Karpas-422 (cell line): ENCODE data around the gene GPSM1. TPM values are rescaled to one million over a fixed set of nuclear protein-coding genes. Genes with fewer than 3 reads are reported as not detected.

Experiments used
- DNase-seq: peaks from one replicate; pipeline ENCODE4 v3.0.0-alpha.2; 2015
- H2AFZ ChIP-seq: fragments of 200-600 bp; sonication (generic); 2 replicates; pipeline ENCODE4 v1.6.1; 2014; ENCODE audit warnings: antibody characterized with exemption, low read length, mixed read lengths
- H3K27ac ChIP-seq: fragments of 200-600 bp; sonication (generic); 2 replicates; pipeline ENCODE4 v1.5.1; 2014; ENCODE audit warnings: mild to moderate bottlenecking, low read length, moderate library complexity
- H3K27me3 ChIP-seq: fragments of 200-600 bp; sonication (generic); 2 replicates; pipeline ENCODE4 v1.6.1; 2014; ENCODE audit warnings: low read length, mixed read lengths
- H3K36me3 ChIP-seq: fragments of 200-600 bp; sonication (generic); 2 replicates; pipeline ENCODE4 v1.6.1; 2014; ENCODE audit warnings: low read length, mixed read lengths; ENCODE audit not compliant: insufficient read depth
- H3K4me1 ChIP-seq: fragments of 200-600 bp; sonication (generic); 2 replicates; pipeline ENCODE4 v1.6.1; 2014; ENCODE audit warnings: mild to moderate bottlenecking, low read length, mixed read lengths
- H3K4me2 ChIP-seq: fragments of 200-600 bp; sonication (generic); 2 replicates; pipeline ENCODE4 v1.6.1; 2014; ENCODE audit warnings: low read length, low read depth, mild to moderate bottlenecking; ENCODE audit not compliant: poor library complexity, severe bottlenecking
- H3K4me3 ChIP-seq: fragments of 200-600 bp; sonication (generic); 2 replicates; pipeline ENCODE4 v1.5.1; 2014; ENCODE audit warnings: mild to moderate bottlenecking, antibody characterized with exemption, low read length, mixed read lengths
- H3K79me2 ChIP-seq: fragments of 200-600 bp; sonication (generic); 2 replicates; pipeline ENCODE4 v1.6.1; 2014; ENCODE audit warnings: mild to moderate bottlenecking, low read length, mixed read lengths
- H3K9ac ChIP-seq: fragments of 200-600 bp; sonication (generic); 2 replicates; pipeline ENCODE4 v1.6.0; 2014; ENCODE audit warnings: low read length
- H3K9me2 ChIP-seq: fragments of 200-600 bp; sonication (generic), shearing (Covaris generic); replicated peaks from 2 replicates; pipeline ENCODE4 v1.6.0; 2014; ENCODE audit warnings: mild to moderate bottlenecking, low read length, moderate library complexity; ENCODE audit not compliant: insufficient read depth
- H3K9me3 ChIP-seq: fragments of 300-700, 200-600 bp; sonication (generic); 2 replicates; pipeline ENCODE4 v1.6.1; 2014; ENCODE audit warnings: low read length, mixed read lengths
- H4K20me1 ChIP-seq: fragments of 200-600 bp; sonication (generic); 2 replicates; pipeline ENCODE4 v1.6.1; 2014; ENCODE audit warnings: mild to moderate bottlenecking, antibody characterized with exemption, low read length, low read depth; ENCODE audit not compliant: insufficient read depth
- total RNA-seq: library from RNA; depleted of rRNA; stranded (reverse); fragments of >200 nt; shearing (Covaris generic); gene quantifications from 2 replicates; pipeline ENCODE4 v1.2.3, GENCODE V29; 2014; ENCODE audit warnings: low replicate concordance

The GPSM1 gene
- total RNA-seq, 1 experiment from 2014 or later: 11.7 TPM

DNA sequence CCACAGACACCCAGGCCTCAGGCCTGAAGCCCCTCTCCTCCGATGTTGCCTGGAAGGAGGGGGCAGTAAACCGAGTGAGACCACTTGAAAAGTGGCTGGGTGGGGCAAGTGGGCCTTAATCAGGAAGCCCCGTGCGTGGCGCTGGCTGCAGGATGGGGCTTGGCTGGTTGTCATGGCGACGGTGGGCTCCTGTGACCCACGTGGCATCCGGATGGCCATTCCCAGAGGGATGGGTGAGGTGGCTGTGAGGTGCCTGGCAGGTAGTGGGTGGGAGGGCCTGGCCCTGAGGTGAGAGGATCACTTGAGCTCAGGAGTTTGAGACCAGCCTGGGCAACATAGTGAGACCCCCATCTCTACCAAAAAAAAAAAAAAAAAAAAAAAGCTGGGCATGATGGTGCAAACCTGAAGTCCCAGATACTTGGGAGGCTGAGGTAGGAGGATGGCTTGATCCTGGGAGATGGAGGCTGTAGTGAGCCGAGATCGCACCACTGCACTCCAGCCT is 5.2 kb downstream of the GPSM1 start:
- Histone ChIP-seq H3K27me3 (no peaks in the 10 kb centered on the region), H3K9me3 (no peaks in the 10 kb centered on the region), H3K79me2 (no peaks in the 10 kb centered on the region), H2AFZ (no peak overlapping the region), H3K4me2 (peak overlapping the region; percentile 41), H3K4me3 (no peak overlapping the region), H3K9me2 (no peaks in the 10 kb centered on the region), H3K36me3 (no peaks in the 10 kb centered on the region), H3K4me1 (peaks cover 61% of the 10 kb centered on the region), H3K9ac (0 out of 2 replicates have a peak overlapping the region, but pooled peaks have one; percentile 47), H4K20me1 (no peaks in the 10 kb centered on the region; the same call in 1 of the 2 replicates), H3K27ac (peak overlapping the region; percentile 42)
- DNase-seq: peak; percentile 43

DNA sequence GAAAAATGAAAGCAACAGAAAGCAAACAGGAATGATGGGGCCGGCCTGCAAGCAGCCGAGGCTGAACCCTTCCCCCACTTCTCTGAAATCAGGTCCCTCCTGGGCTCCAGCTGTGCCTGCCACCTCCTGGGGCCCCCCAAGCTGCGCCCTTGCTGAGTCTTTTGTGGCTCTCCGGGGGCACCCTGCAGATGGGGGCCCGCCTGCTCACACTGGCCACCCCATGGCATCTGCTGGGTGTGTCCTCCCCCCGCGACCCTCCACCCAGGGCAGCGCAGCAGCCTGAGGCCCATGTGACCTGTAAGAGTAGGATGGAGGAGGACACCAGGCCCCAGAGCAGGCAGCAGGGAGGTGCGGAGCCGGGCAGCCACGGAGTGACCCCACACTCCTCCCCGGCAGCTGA is 5.7 kb downstream of the GPSM1 start:
- H3K9me2 ChIP-seq: no peaks in the 10 kb centered on the region
- peak overlapping the region; percentile 41 for H3K4me2 ChIP-seq
- H4K20me1 ChIP-seq: no peaks in the 10 kb centered on the region; the same call in 1 of the 2 replicates
- no peak overlapping the region for H2AFZ ChIP-seq
- peak overlapping the region; percentile 47 for H3K9ac ChIP-seq
- no peaks in the 10 kb centered on the region for H3K9me3 ChIP-seq
- peaks cover 66% of the 10 kb centered on the region for H3K4me1 ChIP-seq
- peak; percentile 60 for DNase-seq
- H3K27ac ChIP-seq: peak overlapping the region; percentile 42
- H3K36me3 ChIP-seq: no peaks in the 10 kb centered on the region
- no peak overlapping the region for H3K4me3 ChIP-seq
- H3K79me2 ChIP-seq: no peaks in the 10 kb centered on the region
- no peaks in the 10 kb centered on the region for H3K27me3 ChIP-seq

DNA sequence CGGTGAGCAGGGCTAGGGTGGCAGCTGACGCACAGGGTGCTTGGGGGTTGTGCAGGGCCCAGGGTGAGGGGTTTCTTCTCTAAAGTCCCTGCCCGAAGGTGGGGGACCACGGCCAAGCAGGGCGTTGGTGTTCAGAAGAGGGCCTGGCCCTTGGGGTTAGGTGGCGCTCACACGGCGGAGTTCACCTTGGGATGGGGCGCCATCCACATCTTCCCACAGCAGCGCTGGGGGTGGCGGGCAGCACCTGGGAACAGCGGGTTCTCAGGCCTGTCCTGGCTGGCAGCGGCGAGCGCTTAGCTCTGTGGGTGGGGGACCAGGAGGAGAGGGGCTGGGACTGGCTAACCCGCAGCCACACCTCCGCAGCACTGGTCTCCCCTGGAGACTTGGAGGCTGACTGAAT is 6.1 kb downstream of the GPSM1 start:
- Histone ChIP-seq H4K20me1 (no peaks in the 10 kb centered on the region; the same call in 1 of the 2 replicates), H2AFZ (no peak overlapping the region), H3K27ac (peak overlapping the region; percentile 42), H3K36me3 (no peaks in the 10 kb centered on the region), H3K4me3 (no peak overlapping the region), H3K9me2 (no peaks in the 10 kb centered on the region), H3K9me3 (no peaks in the 10 kb centered on the region), H3K27me3 (no peaks in the 10 kb centered on the region), H3K4me2 (peak overlapping the region; percentile 41), H3K9ac (peak overlapping the region; percentile 47), H3K4me1 (peaks cover 68% of the 10 kb centered on the region), H3K79me2 (no peaks in the 10 kb centered on the region)
- no peak for DNase-seq

- no peak overlapping the region for H3K4me3 ChIP-seq
- H3K9ac ChIP-seq: no peak overlapping the region
- no peaks in the 10 kb centered on the region for H3K27me3 ChIP-seq
- H3K9me2 ChIP-seq: no peaks in the 10 kb centered on the region
- no peaks in the 10 kb centered on the region for H3K9me3 ChIP-seq
- no peak overlapping the region for H2AFZ ChIP-seq
- H3K27ac ChIP-seq: no peak overlapping the region
- DNase-seq: no peak
- H3K79me2 ChIP-seq: no peaks in the 10 kb centered on the region
- H3K4me1 ChIP-seq: peaks cover 73% of the 10 kb centered on the region
- no peaks in the 10 kb centered on the region for H4K20me1 ChIP-seq
- no peak overlapping the region for H3K4me2 ChIP-seq
- no peaks in the 10 kb centered on the region for H3K36me3 ChIP-seq
Observed at GRCh38 chr9:136334541-136334940, 7.2 kb downstream of the GPSM1 start.

DNA sequence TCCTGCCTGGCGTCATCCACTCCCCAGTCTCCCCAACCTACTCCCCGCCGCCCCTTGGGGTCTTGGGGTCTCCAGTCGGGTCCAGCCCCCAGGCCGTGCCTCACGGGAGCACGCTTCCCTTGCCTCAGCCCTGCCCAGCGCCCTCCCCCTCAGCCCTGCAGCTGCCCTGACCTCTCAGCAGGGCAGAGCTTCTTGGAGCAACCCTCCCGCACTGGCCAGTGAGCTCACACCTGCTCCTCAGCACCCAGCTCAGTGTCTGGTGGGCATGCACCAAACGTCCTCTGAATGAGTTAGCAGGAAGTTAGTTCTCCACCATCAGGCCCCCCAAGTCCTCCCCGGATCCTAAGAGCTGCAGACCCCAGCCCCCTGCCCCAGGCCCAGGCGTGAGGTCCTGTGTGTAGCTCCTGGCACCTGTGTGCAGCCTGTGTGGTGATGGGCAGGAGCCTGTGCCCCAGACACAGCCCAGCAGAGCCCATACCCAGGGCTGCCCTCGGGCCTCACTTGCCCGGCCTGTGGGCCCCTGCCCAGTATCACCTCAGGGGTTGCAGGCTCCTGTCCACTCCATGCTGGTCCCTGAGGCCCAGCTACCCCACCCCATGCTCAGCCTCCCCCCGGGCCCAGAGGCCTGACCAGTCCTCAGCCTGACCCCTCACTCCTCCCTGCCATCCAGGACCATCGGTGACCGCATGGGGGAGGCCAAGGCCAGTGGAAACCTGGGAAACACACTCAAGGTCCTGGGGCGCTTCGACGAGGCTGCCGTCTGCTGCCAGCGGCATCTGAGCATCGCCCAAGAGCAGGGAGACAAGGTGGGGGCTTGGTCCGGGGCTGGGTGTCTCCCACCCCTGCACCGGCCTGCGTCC is 8.2 kb downstream of the GPSM1 start:
- Histone ChIP-seq H3K27me3 (no peaks in the 10 kb centered on the region), H3K4me2 (no peak overlapping the region), H3K36me3 (no peaks in the 10 kb centered on the region), H3K9me3 (no peaks in the 10 kb centered on the region), H2AFZ (no peak overlapping the region), H3K4me1 (peaks cover 73% of the 10 kb centered on the region), H3K9me2 (no peaks in the 10 kb centered on the region), H3K27ac (no peak overlapping the region), H4K20me1 (no peaks in the 10 kb centered on the region), H3K79me2 (no peaks in the 10 kb centered on the region), H3K9ac (no peak overlapping the region), H3K4me3 (no peak overlapping the region)
- no peak for DNase-seq

DNA sequence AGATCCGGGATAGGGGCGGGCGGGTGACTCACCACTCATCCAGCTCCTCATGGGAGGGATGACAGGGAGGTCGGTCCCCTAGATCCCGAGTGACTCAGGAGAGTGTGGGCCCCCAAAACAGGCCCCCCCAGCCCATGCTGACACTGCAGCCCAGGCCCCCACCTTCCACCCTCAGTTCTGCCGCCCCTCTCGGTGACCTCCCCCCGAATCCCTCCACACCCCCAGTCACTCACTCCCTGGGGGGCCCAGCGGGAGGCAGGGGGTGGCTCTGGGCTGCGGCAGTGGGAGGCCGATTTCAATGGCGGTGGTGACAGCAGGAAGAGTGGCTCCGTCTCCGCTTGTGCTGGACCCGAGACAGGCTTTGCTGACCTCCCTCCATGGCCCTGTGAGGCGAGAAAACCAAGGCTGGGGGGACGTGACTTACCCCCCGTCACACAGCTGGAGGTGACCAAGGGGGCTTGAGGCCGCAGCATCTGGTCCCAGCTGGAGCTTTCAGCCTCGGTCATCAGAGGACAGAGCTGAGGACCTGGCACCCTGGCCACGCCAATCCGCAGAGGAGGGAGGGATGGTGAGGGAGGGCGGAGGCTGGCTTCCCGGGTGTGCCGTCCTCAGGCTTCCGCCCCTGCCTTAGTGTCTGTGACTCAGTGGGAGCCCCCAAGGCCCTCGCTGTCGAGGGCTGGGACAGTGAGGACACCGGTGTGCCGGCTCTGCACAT is 9.0 kb downstream of the GPSM1 start:
- Histone ChIP-seq H3K27me3 (no peaks in the 10 kb centered on the region), H3K79me2 (no peaks in the 10 kb centered on the region), H3K4me2 (no peak overlapping the region), H3K27ac (no peak overlapping the region), H3K9me3 (no peaks in the 10 kb centered on the region), H3K4me1 (peaks cover 73% of the 10 kb centered on the region), H3K9me2 (no peaks in the 10 kb centered on the region), H4K20me1 (no peaks in the 10 kb centered on the region), H2AFZ (no peak overlapping the region), H3K36me3 (no peaks in the 10 kb centered on the region), H3K4me3 (no peak overlapping the region), H3K9ac (no peak overlapping the region)
- no peak for DNase-seq

DNA sequence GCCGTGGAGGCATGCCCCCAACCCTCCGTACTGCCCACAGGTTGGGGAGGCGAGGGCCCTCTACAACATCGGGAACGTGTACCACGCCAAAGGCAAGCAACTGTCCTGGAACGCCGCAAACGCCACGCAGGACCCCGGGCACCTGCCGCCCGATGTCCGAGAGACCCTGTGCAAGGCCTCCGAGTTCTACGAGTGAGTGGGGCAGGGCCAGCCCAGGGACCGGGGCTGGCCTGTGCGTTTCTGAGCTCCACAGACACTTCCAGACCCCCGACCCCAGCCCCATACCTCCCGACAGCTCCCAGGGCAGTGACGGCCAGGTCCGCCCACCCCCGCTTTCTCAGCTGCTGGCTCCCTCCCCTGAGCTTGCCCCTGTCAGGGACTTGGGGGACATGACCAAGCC is 9.5 kb downstream of the GPSM1 start:
- no peak overlapping the region for H3K4me3 ChIP-seq
- H3K27me3 ChIP-seq: no peaks in the 10 kb centered on the region
- no peaks in the 10 kb centered on the region for H3K36me3 ChIP-seq
- no peak overlapping the region for H3K27ac ChIP-seq
- no peak overlapping the region for H3K4me2 ChIP-seq
- H4K20me1 ChIP-seq: no peaks in the 10 kb centered on the region
- H2AFZ ChIP-seq: no peak overlapping the region
- H3K4me1 ChIP-seq: peaks cover 74% of the 10 kb centered on the region
- no peaks in the 10 kb centered on the region for H3K9me2 ChIP-seq
- H3K9me3 ChIP-seq: no peaks in the 10 kb centered on the region
- DNase-seq: no peak
- H3K79me2 ChIP-seq: no peaks in the 10 kb centered on the region
- no peak overlapping the region for H3K9ac ChIP-seq
